Measurements from ENCODE around the gene LRCH2.
A peak's percentile ranks its signal among the peaks of the same experiment; 100 is the strongest.

The LRCH2 gene

GRCh38 chrX:115233497-115234455, at the start of gene LRCH2:
Gene LRCH2, minus strand, starts transcription at chrX:115234096. Its CDS starts 55 bp downstream, at chrX:115234041.
- Histone ChIP-seq H3K9me3 (ENCODE audit: control insufficient read depth in 2 of 2, low read length in 2 of 2) (no peaks in the 10 kb centered on the region), H3K27ac (ENCODE audit: low read length) (no peak within 1 kb of the TSS), H3K27me3 (ENCODE audit: control insufficient read depth in 1 of 2, insufficient read depth in 2 of 2, low read length in 2 of 2) (peaks cover 0 to 5% of the 10 kb centered on the region in 2 donors), H3K9ac (ENCODE audit: low read length in 2 of 2) (peak within 1 kb of the TSS; percentile 31 to 48), H3K4me3 (ENCODE audit: low read length in 2 of 2) (peak within 1 kb of the TSS; percentile 71 to 76), H3K36me3 (ENCODE audit: control insufficient read depth in 2 of 2, insufficient read depth in 2 of 2, low read length in 2 of 2) (no peaks in the 10 kb centered on the region), H3K4me1 (ENCODE audit: control insufficient read depth, insufficient read depth, low read length) (no peaks in the 10 kb centered on the region)

GRCh38 chrX:115269051-115269683, 35.3 kb upstream of the LRCH2 start:
- H3K27ac ChIP-seq (ENCODE audit: low read length), result no peak overlapping the region
- no peaks in the 10 kb centered on the region for H3K9me3 ChIP-seq (ENCODE audit: control insufficient read depth in 2 of 2, low read length in 2 of 2)
- no peaks in the 10 kb centered on the region for H3K27me3 ChIP-seq (ENCODE audit: control insufficient read depth in 1 of 2, insufficient read depth in 2 of 2, low read length in 2 of 2)
- H3K4me3 ChIP-seq (ENCODE audit: low read length in 2 of 2), result no peak overlapping the region
- no peaks in the 10 kb centered on the region for H3K36me3 ChIP-seq (ENCODE audit: control insufficient read depth in 2 of 2, insufficient read depth in 2 of 2, low read length in 2 of 2)
- no peaks in the 10 kb centered on the region for H3K4me1 ChIP-seq (ENCODE audit: control insufficient read depth, insufficient read depth, low read length)
- no peak overlapping the region for H3K9ac ChIP-seq (ENCODE audit: low read length in 2 of 2)

GRCh38 chrX:115268421-115268820, 34.5 kb upstream of the LRCH2 start:
- Histone ChIP-seq H3K27me3 (ENCODE audit: control insufficient read depth in 1 of 2, insufficient read depth in 2 of 2, low read length in 2 of 2) (no peaks in the 10 kb centered on the region), H3K9ac (ENCODE audit: low read length in 2 of 2) (no peak overlapping the region), H3K36me3 (ENCODE audit: control insufficient read depth in 2 of 2, insufficient read depth in 2 of 2, low read length in 2 of 2) (no peaks in the 10 kb centered on the region)

GRCh38 chrX:115266300-115266699, 32.4 kb upstream of the LRCH2 start:
- H3K9me3 ChIP-seq (ENCODE audit: control insufficient read depth in 2 of 2, low read length in 2 of 2), result no peaks in the 10 kb centered on the region
- H3K27ac ChIP-seq (ENCODE audit: low read length), result no peak overlapping the region
- H3K27me3 ChIP-seq (ENCODE audit: control insufficient read depth in 1 of 2, insufficient read depth in 2 of 2, low read length in 2 of 2), result peaks cover 0 to 3% of the 10 kb centered on the region in 2 donors
- H3K4me1 ChIP-seq (ENCODE audit: control insufficient read depth, insufficient read depth, low read length), result no peaks in the 10 kb centered on the region
- H3K4me3 ChIP-seq (ENCODE audit: low read length in 2 of 2), result no peak overlapping the region
- no peaks in the 10 kb centered on the region for H3K36me3 ChIP-seq (ENCODE audit: control insufficient read depth in 2 of 2, insufficient read depth in 2 of 2, low read length in 2 of 2)
- H3K9ac ChIP-seq (ENCODE audit: low read length in 2 of 2), result no peak overlapping the region

More at GRCh38 chrX:115268421-115268820, 34.5 kb upstream of the LRCH2 start:
- Histone ChIP-seq H3K27ac (ENCODE audit: low read length) (no peak overlapping the region), H3K9me3 (ENCODE audit: control insufficient read depth in 2 of 2, low read length in 2 of 2) (no peaks in the 10 kb centered on the region), H3K4me1 (ENCODE audit: control insufficient read depth, insufficient read depth, low read length) (no peaks in the 10 kb centered on the region), H3K4me3 (ENCODE audit: low read length in 2 of 2) (no peak overlapping the region)

GRCh38 chrX:115264009-115264408, 30.1 kb upstream of the LRCH2 start:
- Histone ChIP-seq H3K4me3 (ENCODE audit: low read length in 2 of 2) (no peak overlapping the region), H3K9ac (ENCODE audit: low read length in 2 of 2) (no peak overlapping the region), H3K9me3 (ENCODE audit: control insufficient read depth in 2 of 2, low read length in 2 of 2) (no peaks in the 10 kb centered on the region), H3K27ac (ENCODE audit: low read length) (no peak overlapping the region), H3K36me3 (ENCODE audit: control insufficient read depth in 2 of 2, insufficient read depth in 2 of 2, low read length in 2 of 2) (no peaks in the 10 kb centered on the region), H3K27me3 (ENCODE audit: control insufficient read depth in 1 of 2, insufficient read depth in 2 of 2, low read length in 2 of 2) (peaks cover 0 to 3% of the 10 kb centered on the region in 2 donors), H3K4me1 (ENCODE audit: control insufficient read depth, insufficient read depth, low read length) (no peaks in the 10 kb centered on the region)

GRCh38 chrX:115261148-115261547, 27.3 kb upstream of the LRCH2 start:
- no peaks in the 10 kb centered on the region for H3K4me1 ChIP-seq (ENCODE audit: control insufficient read depth, insufficient read depth, low read length)
- peaks cover 0 to 3% of the 10 kb centered on the region in 2 donors for H3K27me3 ChIP-seq (ENCODE audit: control insufficient read depth in 1 of 2, insufficient read depth in 2 of 2, low read length in 2 of 2)
- H3K27ac ChIP-seq (ENCODE audit: low read length), result no peak overlapping the region
- no peak overlapping the region for H3K4me3 ChIP-seq (ENCODE audit: low read length in 2 of 2)
- H3K36me3 ChIP-seq (ENCODE audit: control insufficient read depth in 2 of 2, insufficient read depth in 2 of 2, low read length in 2 of 2), result no peaks in the 10 kb centered on the region
- H3K9me3 ChIP-seq (ENCODE audit: control insufficient read depth in 2 of 2, low read length in 2 of 2), result no peaks in the 10 kb centered on the region
- no peak overlapping the region for H3K9ac ChIP-seq (ENCODE audit: low read length in 2 of 2)

- Histone ChIP-seq H3K4me1 (ENCODE audit: control insufficient read depth, insufficient read depth, low read length) (no peaks in the 10 kb centered on the region), H3K36me3 (ENCODE audit: control insufficient read depth in 2 of 2, insufficient read depth in 2 of 2, low read length in 2 of 2) (no peaks in the 10 kb centered on the region), H3K27ac (ENCODE audit: low read length) (no peak overlapping the region), H3K9me3 (ENCODE audit: control insufficient read depth in 2 of 2, low read length in 2 of 2) (no peaks in the 10 kb centered on the region), H3K27me3 (ENCODE audit: control insufficient read depth in 1 of 2, insufficient read depth in 2 of 2, low read length in 2 of 2) (peaks cover 0 to 3% of the 10 kb centered on the region in 2 donors), H3K9ac (ENCODE audit: low read length in 2 of 2) (no peak overlapping the region), H3K4me3 (ENCODE audit: low read length in 2 of 2) (no peak overlapping the region)
Measured at GRCh38 chrX:115260330-115260729, 26.4 kb upstream of the LRCH2 start.

GRCh38 chrX:115259238-115259875, 25.5 kb upstream of the LRCH2 start:
- H3K9ac ChIP-seq (ENCODE audit: low read length in 2 of 2), result no peak overlapping the region

GRCh38 chrX:115257711-115258110, 23.8 kb upstream of the LRCH2 start:
- Histone ChIP-seq H3K9ac (ENCODE audit: low read length in 2 of 2) (no peak overlapping the region), H3K9me3 (ENCODE audit: control insufficient read depth in 2 of 2, low read length in 2 of 2) (no peaks in the 10 kb centered on the region), H3K27me3 (ENCODE audit: control insufficient read depth in 1 of 2, insufficient read depth in 2 of 2, low read length in 2 of 2) (peaks cover 0 to 3% of the 10 kb centered on the region in 2 donors), H3K4me3 (ENCODE audit: low read length in 2 of 2) (no peak overlapping the region), H3K27ac (ENCODE audit: low read length) (no peak overlapping the region), H3K4me1 (ENCODE audit: control insufficient read depth, insufficient read depth, low read length) (no peaks in the 10 kb centered on the region), H3K36me3 (ENCODE audit: control insufficient read depth in 2 of 2, insufficient read depth in 2 of 2, low read length in 2 of 2) (no peaks in the 10 kb centered on the region)

More at GRCh38 chrX:115259238-115259875, 25.5 kb upstream of the LRCH2 start:
- Histone ChIP-seq H3K9me3 (ENCODE audit: control insufficient read depth in 2 of 2, low read length in 2 of 2) (no peaks in the 10 kb centered on the region), H3K4me3 (ENCODE audit: low read length in 2 of 2) (no peak overlapping the region), H3K36me3 (ENCODE audit: control insufficient read depth in 2 of 2, insufficient read depth in 2 of 2, low read length in 2 of 2) (no peaks in the 10 kb centered on the region), H3K4me1 (ENCODE audit: control insufficient read depth, insufficient read depth, low read length) (no peaks in the 10 kb centered on the region), H3K27me3 (ENCODE audit: control insufficient read depth in 1 of 2, insufficient read depth in 2 of 2, low read length in 2 of 2) (peaks cover 0 to 3% of the 10 kb centered on the region in 2 donors), H3K27ac (ENCODE audit: low read length) (no peak overlapping the region)

- H3K27me3 ChIP-seq (ENCODE audit: control insufficient read depth in 1 of 2, insufficient read depth in 2 of 2, low read length in 2 of 2), result no peaks in the 10 kb centered on the region
- H3K27ac ChIP-seq (ENCODE audit: low read length), result no peak overlapping the region
- H3K4me1 ChIP-seq (ENCODE audit: control insufficient read depth, insufficient read depth, low read length), result no peaks in the 10 kb centered on the region
- no peak overlapping the region for H3K9ac ChIP-seq (ENCODE audit: low read length in 2 of 2)
- H3K36me3 ChIP-seq (ENCODE audit: control insufficient read depth in 2 of 2, insufficient read depth in 2 of 2, low read length in 2 of 2), result no peaks in the 10 kb centered on the region
- no peak overlapping the region for H3K4me3 ChIP-seq (ENCODE audit: low read length in 2 of 2)
- no peaks in the 10 kb centered on the region for H3K9me3 ChIP-seq (ENCODE audit: control insufficient read depth in 2 of 2, low read length in 2 of 2)
Measured at GRCh38 chrX:115255003-115255402, 21.1 kb upstream of the LRCH2 start.
